Renal pelvis (tissue), 12 donors: ENCODE measurements around the gene SPATS2. TPM values are rescaled to one million over a fixed set of nuclear protein-coding genes. Genes with fewer than 3 reads are reported as not detected.
"Not testable (repeated sequence)": the region's sequence is repeated elsewhere in the genome, so short reads cannot be mapped to it uniquely, and the experiment has no call there.

ENCODE experiments used
- DNase-seq: peaks from one replicate; pipeline ENCODE4 v3.0.0-alpha.2; 2013
- long read RNA-seq, 16 experiments: transcript quantifications; one replicate each; lab custom pipeline, GENCODE V29; 2026
- polyA plus RNA-seq, 3 donors: library from polyadenylated mRNA; unstranded; fragments of 120-200 nt; gene quantifications; one replicate each; pipeline ENCODE4 v1.2.1, GENCODE V29; 2013; ENCODE audit not compliant: insufficient read length in 3 of 3

Gene SPATS2
- 10 to 100 TPM; 42.5 to 53.3 (median 51.5) TPM for polyA plus RNA-seq
- long read RNA-seq, donor 1, transcript SPATS2-213 (5 exons, 1,061 nt) = major isoform, 5 of 56 reads
- long read RNA-seq, donor 1, partial matches to known transcripts = 20 of 56 reads
- long read RNA-seq, donor 1, other reads (novel, unspliced or antisense) = 26 of 56 reads
- long read RNA-seq, donor 2, transcript SPATS2-213 (5 exons, 1,061 nt) = major isoform, 7 of 64 reads
- long read RNA-seq, donor 2, partial matches to known transcripts = 52 of 64 reads
- long read RNA-seq, donor 2, other reads (novel, unspliced or antisense) = 0 of 64 reads
- long read RNA-seq, donor 3, partial matches to known transcripts = 11 of 38 reads
- long read RNA-seq, donor 3, other reads (novel, unspliced or antisense) = 21 of 38 reads
- long read RNA-seq, donor 4, transcript SPATS2-213 (5 exons, 1,061 nt) = major isoform, 5 of 18 reads
- long read RNA-seq, donor 4, partial matches to known transcripts = 7 of 18 reads
- long read RNA-seq, donor 4, other reads (novel, unspliced or antisense) = 0 of 18 reads
- long read RNA-seq, donor 5, transcript SPATS2-213 (5 exons, 1,061 nt) = major isoform, 5 of 5 reads
- long read RNA-seq, donor 5, partial matches to known transcripts = 0 of 5 reads
- long read RNA-seq, donor 5, other reads (novel, unspliced or antisense) = 0 of 5 reads
- long read RNA-seq, donor 6, transcript SPATS2-213 (5 exons, 1,061 nt) = major isoform, 7 of 34 reads
- long read RNA-seq, donor 6, transcript SPATS2-222 (14 exons, 2,993 nt) = minor isoform, 6 of 34 reads
- long read RNA-seq, donor 6, partial matches to known transcripts = 17 of 34 reads
- long read RNA-seq, donor 6, other reads (novel, unspliced or antisense) = 0 of 34 reads
- long read RNA-seq, donor 7, transcript SPATS2-213 (5 exons, 1,061 nt) = major isoform, 5 of 58 reads
- long read RNA-seq, donor 7, partial matches to known transcripts = 26 of 58 reads
- long read RNA-seq, donor 7, other reads (novel, unspliced or antisense) = 26 of 58 reads
- long read RNA-seq, donor 8, transcript SPATS2-213 (5 exons, 1,061 nt) = major isoform, 5 of 7 reads
- long read RNA-seq, donor 8, partial matches to known transcripts = 0 of 7 reads
- long read RNA-seq, donor 8, other reads (novel, unspliced or antisense) = 0 of 7 reads
- long read RNA-seq, donor 9, transcript SPATS2-213 (5 exons, 1,061 nt) = major isoform, 6 of 73 reads
- long read RNA-seq, donor 9, partial matches to known transcripts = 58 of 73 reads
- long read RNA-seq, donor 9, other reads (novel, unspliced or antisense) = 0 of 73 reads
- long read RNA-seq, donor 10, transcript SPATS2-213 (5 exons, 1,061 nt) = major isoform, 8 of 50 reads
- long read RNA-seq, donor 10, partial matches to known transcripts = 24 of 50 reads
- long read RNA-seq, donor 10, other reads (novel, unspliced or antisense) = 11 of 50 reads
- long read RNA-seq, donor 11, transcript SPATS2-213 (5 exons, 1,061 nt) = major isoform, 6 of 37 reads
- long read RNA-seq, donor 11, partial matches to known transcripts = 13 of 37 reads
- long read RNA-seq, donor 11, other reads (novel, unspliced or antisense) = 15 of 37 reads
- long read RNA-seq, donor 12, transcript SPATS2-213 (5 exons, 1,061 nt) = major isoform, 14 of 30 reads
- long read RNA-seq, donor 12, transcript SPATS2-201 (13 exons, 3,158 nt) = minor isoform, 5 of 30 reads
- long read RNA-seq, donor 12, partial matches to known transcripts = 6 of 30 reads
- long read RNA-seq, donor 12, other reads (novel, unspliced or antisense) = 0 of 30 reads
- long read RNA-seq, donor 13, partial matches to known transcripts = 32 of 48 reads
- long read RNA-seq, donor 13, other reads (novel, unspliced or antisense) = 11 of 48 reads
- long read RNA-seq, donor 14 = 0 reads
- long read RNA-seq, donor 15, transcript SPATS2-222 (14 exons, 2,993 nt) = minor isoform, 6 of 73 reads
- long read RNA-seq, donor 15, transcript SPATS2-213 (5 exons, 1,061 nt) = major isoform, 8 of 73 reads
- long read RNA-seq, donor 15, partial matches to known transcripts = 32 of 73 reads
- long read RNA-seq, donor 15, other reads (novel, unspliced or antisense) = 24 of 73 reads
- long read RNA-seq, donor 16, partial matches to known transcripts = 8 of 19 reads
- long read RNA-seq, donor 16, other reads (novel, unspliced or antisense) = 0 of 19 reads

DNA sequence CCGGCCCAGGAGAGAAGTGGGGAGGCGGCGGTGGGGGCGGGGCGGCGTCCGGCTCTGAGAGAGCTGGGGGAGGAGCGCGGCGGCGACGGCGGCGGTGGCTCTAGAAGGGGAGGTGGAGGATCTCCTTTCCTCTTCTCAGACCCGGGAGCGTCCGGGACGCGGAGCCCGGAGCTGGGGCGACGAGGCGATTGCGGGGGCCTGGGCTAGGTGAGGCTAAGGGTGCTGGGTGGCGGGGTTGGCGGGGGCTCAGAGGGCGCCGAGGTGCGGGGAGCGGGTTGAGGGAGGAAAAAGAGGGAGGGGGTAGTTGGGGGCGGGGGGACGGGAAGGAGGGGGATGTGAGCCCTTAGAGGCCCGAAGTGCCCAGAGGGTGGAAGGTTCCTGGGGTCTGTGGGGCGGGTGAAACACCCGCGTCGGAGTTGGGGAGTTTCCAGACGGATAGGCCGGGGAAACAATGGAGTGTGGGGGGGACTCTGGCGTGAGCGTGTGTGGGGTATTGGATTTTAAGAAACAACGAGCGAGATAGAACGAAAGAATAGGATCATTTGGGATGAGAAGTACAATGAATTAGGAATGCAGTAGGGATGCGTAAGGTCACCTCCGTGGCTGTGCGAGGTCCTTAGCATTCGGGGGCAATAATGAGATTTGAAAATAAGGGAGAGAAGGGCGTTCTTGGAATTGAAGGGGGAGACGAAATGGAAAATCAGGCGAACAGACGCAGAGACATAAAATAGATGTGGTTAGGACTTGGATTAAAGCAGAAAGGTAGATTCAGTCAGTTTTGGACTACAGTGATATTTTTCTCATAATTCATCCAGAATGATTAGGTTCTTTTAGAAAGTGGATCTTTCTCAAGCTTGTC lies at the start of gene SPATS2:
SPATS2 (plus strand) TSS at position 82 of the 859 bp plus-strand sequence. CDS start 93,551 bp downstream, outside the sequence.
- DNase-seq = no peak

GRCh38 chr12:49320411-49321103 lies 46.7 kb upstream of the SPATS2 start:
- not testable (repeated sequence) for DNase-seq

- DNase-seq = no peak
These were observed 44.9 kb upstream of the SPATS2 start for GRCh38 chr12:49322367-49322707.

DNA sequence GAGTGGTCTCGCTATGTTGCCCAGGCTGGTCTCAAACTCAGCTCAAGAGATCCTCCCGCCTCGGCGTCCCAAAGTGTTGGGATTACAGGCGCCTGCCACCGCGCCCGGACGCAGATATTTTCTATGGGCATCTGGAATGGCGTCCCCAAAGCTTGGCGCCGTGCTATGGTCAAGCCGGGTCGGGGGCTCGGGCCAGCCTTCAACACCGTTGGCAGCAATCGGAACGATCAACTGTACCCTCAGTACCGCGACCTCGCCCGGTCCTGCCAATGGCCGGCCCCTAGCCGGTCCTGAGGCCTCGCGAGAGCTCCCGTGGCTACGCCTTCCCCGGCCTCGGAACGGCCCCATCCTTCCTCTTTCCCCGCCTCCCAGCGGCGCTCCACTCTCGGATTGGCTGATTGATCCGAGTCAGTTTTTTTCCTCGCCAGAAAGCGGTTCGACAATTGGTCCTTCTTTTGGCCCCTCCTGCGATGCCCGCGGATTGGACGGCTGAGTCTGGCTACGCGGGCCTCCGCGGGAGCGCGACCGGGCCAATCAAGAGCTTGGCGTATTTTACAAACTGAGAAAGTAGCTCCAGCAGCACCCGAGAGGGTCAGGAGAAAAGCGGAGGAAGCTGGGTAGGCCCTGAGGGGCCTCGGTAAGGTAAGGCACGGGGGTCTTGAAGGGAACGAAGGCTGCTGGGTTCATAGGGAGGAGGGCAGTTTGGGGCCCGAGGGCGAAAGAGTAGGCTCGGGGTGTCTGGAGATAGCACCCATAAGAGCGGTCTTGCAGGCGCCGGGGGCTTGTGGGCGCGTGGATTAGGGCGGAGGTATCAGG lies 44.3 kb upstream of the SPATS2 start, which contains the start of gene TROAP:
TROAP (plus strand) TSS at position 548 of the 816 bp plus-strand sequence. CDS start 354 bp downstream, outside the sequence.
- peak; percentile 99 for DNase-seq

GRCh38 chr12:49323524-49324097 lies 43.7 kb upstream of the SPATS2 start:
- DNase-seq = no peak

DNA sequence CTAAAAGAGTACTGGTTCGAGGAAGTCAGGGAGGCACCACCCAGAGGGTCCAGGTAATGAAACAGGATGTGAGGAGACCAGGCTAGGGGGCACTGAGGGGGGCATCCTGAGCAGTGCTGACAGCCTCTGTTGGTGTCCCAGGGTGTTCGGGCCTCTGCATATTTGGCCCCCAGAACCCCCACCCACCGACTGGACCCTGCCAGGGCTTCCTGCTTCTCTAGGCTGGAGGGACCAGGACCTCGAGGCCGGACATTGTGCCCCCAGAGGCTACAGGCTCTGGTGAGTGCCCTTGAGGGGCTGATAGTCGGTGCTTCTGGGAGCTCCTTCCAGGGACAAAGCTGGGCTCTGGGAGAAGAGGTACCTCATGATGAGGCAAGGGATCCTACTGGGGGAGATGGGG lies 41.7 kb upstream of the SPATS2 start:
- no peak for DNase-seq

DNA sequence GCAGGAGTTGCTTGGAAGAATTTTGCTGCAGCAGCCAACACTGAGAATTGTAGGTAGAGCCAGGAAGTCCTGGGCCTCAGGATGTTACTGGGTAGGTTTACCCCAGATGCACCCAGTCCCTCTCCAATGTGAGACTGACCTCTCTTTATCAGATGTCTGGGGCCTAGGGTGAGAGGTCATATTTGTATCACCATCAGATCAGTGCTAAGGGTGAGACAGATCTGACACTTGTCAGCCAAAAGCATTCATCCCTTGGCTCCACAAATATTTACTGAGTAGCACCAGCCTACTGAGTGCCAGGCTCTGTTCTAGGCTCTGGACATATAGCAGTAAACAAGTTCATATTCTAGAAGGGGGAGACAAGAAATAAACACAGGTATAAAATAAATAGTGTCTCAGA lies 39.9 kb upstream of the SPATS2 start:
- DNase-seq = no peak

- no peak for DNase-seq
These were observed 39.4 kb upstream of the SPATS2 start for GRCh38 chr12:49327887-49328286.

GRCh38 chr12:49328816-49329215 lies 38.4 kb upstream of the SPATS2 start:
- no peak for DNase-seq

GRCh38 chr12:49330032-49330619 lies 37.1 kb upstream of the SPATS2 start:
- DNase-seq = no peak

- no peak for DNase-seq
These were observed 36.5 kb upstream of the SPATS2 start for GRCh38 chr12:49330631-49331379.

- DNase-seq = no peak
These were observed 35.7 kb upstream of the SPATS2 start for GRCh38 chr12:49331380-49332222.

GRCh38 chr12:49332441-49332861 lies 34.8 kb upstream of the SPATS2 start:
- DNase-seq = no peak

GRCh38 chr12:49332891-49333371 lies 34.3 kb upstream of the SPATS2 start:
- no peak for DNase-seq

DNA sequence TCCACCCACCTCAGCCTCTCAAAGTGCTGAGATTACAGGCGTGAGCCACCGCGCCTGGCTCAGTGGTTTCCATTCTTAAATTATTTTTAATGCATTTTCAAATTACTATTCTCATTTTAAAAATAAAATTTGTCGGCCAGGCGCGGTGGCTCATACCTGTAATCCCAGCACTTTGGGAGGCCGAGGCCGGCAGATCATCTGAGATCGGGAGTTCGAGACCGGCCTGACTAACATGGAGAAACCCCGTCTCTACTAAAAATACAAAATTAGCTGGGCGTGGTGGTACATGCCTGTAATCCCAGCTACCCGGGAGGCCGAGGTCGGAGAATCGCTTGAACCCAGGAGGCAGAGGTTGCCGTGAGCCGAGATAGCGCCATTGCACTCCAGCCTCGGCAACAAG lies 33.5 kb upstream of the SPATS2 start:
- not testable (repeated sequence) for DNase-seq
